ENCODE data around the gene ABHD16B. TPM values are rescaled to one million over a fixed set of nuclear protein-coding genes. Genes with fewer than 3 reads are reported as not detected.
"Not testable (repeated sequence)": the region's sequence is repeated elsewhere in the genome, so short reads cannot be mapped to it uniquely, and the experiment has no call there.

The ABHD16B gene
- total RNA-seq, 1 donor from 2014 or later, result not detected

GRCh38 chr20:63854766-63855362 lies 6.4 kb upstream of the ABHD16B start:
- DNase-seq (ENCODE audit: low read depth), result no peak

DNA sequence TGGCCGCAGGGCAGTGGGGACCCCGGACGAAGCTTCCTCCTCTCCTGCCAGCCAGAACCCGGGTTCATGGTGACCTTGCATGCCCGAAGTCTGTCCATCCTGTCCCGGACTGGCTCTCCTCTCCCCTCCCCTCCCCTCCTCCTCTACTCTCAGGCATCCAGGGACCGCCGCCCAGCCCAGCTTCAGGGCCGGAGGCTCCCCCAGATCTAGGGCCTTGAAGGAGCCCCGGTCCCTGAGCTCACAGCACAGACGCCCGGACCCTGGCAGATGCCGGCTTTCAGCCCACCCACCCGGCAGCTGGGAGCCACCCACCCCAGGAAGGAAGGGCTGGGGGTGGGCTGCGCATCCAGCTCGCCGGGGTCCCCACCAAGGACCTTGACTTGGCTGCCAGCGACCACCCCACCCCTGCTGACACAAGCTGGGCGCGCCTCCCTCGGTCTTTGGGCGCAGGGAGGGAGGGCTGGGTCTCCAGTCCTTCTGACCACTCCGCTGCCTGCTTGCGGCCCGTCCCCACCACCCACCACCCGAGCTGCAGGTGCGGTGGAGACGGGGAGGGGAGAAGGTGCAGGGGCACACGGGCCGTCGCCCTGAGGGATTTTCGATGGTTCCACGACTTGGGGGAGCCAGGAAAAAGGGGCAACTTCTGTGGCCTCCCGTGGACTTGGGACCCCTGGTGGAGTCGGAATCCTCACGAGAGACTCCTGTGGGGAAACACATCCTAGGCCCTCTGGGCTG lies 5.8 kb upstream of the ABHD16B start:
- DNase-seq (ENCODE audit: low read depth), result no peak

DNA sequence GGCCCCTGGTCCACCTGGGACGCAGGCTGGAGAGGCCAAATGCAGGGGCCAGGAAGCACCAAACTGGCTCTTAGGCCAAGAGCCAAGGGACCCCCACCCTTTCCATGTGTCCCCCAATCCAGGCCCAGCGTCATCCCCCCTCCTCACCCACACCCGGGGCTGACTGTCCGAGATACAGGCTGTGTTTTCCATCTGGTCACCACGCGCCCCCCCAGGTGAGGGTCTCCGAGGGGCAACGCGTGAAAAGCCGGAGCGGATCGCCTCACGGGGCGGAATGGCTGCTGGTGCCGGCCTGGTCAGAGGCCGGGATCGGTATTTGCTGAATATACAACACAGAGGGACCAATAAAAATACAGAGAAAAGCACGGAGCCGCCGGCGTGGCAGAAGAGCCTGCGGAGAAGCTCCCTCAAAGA lies 5.2 kb upstream of the ABHD16B start:
- no peak for DNase-seq (ENCODE audit: low read depth)

- no peak for DNase-seq (ENCODE audit: low read depth)
Observed at GRCh38 chr20:63857764-63858392, 3.4 kb upstream of the ABHD16B start.

DNA sequence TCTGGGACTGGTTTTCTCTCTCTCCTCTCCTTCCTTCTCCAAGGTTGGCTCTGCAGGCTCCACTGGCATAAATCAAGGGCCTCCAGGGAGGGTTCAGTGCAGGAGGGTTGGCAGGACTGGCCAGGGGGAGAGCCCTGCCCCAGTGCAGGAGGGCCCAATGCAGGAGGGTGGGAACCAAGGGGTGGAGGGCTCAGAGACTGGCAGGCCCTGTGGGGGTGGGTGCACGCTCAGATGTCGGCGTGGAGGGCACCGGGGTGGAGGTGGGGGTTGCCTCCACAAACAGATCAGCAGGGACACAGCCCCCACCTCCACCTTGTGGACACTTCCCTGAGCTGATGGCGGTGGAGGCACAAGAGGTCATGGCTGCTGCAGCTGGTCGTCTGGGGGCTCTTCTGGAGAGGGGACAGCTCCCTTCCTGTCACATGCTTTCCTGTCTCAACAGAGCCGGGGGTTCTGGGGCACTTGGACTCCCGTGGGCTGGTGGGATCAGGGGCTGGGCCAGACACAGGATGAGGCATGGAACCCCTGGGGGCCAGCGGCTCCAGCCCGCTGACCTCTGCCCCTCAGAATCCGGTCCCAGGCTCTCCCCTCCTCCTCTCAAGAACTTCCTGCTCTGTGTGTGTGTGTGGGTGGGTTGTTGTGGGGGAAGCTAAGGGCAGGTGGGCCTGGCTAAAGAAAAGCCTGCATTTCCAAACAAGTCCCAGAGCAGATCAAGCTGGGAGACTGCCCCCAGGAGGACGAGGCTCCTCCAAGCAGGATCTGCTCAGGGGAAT lies 2.7 kb upstream of the ABHD16B start:
- peak; percentile 36 for DNase-seq (ENCODE audit: low read depth)

DNA sequence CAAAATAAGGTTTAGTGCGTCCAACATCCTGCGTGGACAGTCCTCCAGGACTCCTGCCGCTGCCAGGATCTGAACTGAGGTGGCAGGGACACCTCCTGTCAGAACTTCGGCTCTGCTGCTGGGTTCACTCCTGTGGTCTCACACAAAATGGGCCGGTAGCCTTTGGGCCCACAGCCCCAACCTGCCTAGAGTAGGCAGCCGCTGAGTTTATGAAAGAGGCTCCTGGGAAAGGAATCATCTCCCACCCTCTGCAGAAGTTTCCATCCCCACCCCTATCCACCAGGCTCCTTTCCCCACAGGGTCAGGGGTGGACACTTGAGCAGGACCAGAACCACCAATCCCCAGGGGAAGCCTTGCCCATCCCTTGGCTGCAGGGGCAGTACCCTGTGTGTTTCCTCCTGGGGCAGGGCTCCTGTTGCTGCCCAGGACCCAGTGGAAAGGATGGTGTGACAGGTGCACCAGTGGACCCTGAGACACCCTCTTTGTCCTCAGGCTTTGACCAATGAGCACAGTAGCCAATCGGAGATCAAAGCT lies 2.1 kb upstream of the ABHD16B start:
- no peak for DNase-seq (ENCODE audit: low read depth)

DNA sequence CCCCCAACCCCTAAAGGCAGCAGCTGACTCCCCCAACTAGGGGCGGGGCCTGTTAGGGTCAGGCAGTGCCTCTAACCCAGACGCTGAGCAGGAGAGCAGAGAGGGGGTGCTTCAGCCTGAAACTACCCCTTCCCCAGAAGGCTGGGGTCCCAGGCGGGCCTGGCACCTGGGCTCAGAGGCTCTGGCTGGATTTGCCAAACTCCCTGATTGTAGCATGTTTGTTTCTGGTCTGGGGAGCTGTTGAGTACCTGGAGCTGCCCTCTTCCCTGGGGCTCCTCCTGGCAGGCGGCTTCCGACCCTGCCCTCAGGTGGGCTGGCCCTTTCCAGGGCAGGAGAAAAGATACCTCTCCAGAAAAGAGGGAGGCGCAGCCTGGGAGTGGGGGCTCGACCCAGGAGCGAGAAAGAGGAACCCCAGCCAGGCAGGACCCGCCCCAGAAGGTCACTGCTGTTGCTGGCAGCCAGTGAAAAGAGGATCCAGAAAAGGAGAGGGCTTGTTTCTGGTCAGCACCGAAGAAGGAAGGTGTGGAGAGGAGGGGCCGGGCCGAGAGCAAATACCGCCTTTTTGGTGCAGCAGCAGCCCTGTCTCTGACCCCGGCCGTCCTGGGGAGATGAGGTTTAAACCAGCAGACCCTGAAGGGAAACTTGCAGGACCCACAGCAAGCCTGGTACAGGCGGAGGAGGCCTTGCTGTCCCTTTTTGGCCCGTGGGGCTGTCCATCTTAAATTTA lies 810 bp upstream of the ABHD16B start:
- no peak for DNase-seq (ENCODE audit: low read depth)

DNA sequence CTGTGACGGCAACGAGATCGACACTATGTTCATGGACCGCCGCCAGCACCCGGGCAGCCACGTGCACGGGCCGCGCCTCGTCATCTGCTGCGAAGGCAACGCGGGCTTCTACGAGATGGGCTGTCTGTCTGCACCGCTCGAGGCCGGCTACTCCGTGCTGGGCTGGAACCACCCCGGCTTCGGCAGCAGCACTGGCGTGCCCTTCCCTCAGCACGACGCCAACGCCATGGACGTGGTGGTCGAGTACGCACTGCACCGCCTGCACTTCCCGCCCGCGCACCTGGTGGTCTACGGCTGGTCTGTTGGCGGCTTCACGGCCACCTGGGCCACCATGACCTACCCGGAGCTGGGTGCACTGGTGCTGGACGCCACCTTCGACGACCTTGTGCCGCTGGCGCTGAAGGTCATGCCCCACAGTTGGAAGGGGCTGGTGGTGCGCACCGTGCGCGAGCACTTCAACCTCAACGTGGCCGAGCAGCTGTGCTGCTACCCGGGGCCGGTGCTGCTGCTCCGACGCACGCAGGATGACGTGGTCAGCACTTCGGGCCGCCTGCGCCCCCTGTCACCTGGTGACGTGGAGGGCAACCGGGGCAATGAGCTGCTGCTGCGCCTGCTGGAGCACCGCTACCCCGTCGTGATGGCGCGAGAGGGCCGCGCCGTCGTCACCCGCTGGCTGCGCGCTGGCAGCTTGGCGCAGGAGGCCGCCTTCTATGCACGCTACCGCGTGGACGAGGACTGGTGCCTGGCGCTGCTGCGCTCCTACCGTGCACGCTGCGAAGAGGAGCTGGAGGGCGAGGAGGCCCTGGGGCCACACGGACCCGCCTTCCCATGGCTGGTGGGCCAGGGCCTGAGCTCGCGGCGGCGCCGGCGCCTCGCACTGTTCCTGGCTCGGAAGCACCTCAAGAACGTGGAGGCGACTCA lies 943 bp downstream of the ABHD16B start:
- no peak for DNase-seq (ENCODE audit: low read depth)

- DNase-seq (ENCODE audit: low read depth), result no peak
Observed at GRCh38 chr20:63863021-63863797, 1.9 kb downstream of the ABHD16B start.

GRCh38 chr20:63863798-63864544 lies 2.7 kb downstream of the ABHD16B start:
- DNase-seq (ENCODE audit: low read depth), result peak; percentile 66

DNA sequence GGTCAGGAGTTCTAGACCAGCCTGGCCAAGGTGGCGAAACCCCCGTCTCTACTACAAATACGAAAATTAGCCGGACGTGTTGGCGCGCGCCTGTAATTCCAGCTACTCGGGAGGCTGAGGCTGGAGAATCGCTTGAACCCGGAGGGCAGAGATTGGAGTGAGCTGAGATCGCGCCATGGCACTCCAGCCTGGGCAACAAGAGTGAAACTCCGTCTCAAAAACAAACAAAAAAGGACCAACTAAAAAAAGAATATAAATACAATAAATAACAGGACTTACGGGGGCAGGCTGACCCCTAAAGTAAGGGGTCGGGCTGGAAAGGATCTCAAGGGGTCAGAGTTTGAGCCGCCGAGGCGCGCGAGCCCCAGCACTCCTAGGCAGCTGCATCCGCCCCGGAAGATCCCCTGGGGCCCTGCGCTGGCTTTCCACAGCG lies 3.3 kb downstream of the ABHD16B start:
- no peak for DNase-seq (ENCODE audit: low read depth)

DNA sequence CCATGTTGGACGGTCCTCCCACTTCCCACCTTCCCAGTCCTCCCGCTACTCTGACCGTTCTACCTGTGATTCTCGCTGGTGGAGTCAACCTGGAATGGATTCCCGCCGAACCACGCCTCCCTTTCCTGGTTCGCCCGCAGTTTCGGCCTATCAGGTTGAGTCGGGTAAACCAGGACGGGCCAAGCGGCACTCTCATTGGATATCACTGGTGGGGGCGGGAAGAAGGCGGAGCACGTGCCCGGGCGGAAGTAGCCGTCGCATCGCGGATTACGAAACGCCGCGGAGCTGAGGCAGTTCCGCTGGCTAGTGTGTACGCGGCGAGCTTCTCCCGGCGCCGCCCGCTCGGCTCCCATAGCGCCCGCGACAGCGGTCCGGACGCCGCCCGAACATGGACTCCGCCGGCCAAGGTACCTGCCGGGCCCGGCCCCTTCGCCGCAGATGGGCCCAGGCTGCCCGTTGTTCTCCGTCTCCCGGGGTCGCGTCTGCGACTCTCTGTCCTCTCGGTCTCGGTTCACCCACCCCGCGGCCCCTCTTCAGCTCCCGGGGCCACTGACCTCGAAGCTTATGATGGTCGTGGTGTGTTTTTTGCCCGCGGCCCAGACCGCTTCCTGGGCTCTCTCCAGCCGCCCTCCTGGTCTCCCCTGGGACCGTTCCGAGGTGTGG lies 3.8 kb downstream of the ABHD16B start, which contains the start of gene TPD52L2:
TSS of gene TPD52L2 (plus strand) at position 293 of the 663 bp plus-strand sequence. CDS start at position 389, 96 bp downstream.
- DNase-seq (ENCODE audit: low read depth), result peak; percentile 98

- not testable (repeated sequence) for DNase-seq (ENCODE audit: low read depth)
Observed at GRCh38 chr20:63867042-63867441, 5.7 kb downstream of the ABHD16B start.

DNA sequence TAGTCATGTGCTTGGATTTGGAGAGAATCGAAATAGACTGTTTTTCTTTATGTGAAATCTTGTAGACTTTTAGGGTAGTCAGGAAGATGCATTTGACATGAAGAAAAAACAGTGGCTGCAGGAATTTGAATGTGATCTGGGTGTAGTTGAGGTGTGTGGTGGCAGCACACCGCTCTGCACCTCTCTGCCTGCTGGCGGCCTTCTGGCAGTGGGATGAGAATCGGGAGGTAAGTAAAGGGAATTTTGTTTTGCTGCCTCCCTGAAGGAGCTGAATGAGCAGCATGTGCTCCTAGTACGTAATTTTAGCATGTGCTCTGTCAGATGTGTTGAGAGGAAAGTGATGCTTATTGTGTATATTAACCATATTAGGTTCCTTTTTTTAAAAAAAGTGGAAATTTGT lies 7.0 kb downstream of the ABHD16B start:
- DNase-seq (ENCODE audit: low read depth), result no peak

GRCh38 chr20:63873477-63873971 lies 12.2 kb downstream of the ABHD16B start:
- peak; percentile 61 for DNase-seq (ENCODE audit: low read depth)

DNA sequence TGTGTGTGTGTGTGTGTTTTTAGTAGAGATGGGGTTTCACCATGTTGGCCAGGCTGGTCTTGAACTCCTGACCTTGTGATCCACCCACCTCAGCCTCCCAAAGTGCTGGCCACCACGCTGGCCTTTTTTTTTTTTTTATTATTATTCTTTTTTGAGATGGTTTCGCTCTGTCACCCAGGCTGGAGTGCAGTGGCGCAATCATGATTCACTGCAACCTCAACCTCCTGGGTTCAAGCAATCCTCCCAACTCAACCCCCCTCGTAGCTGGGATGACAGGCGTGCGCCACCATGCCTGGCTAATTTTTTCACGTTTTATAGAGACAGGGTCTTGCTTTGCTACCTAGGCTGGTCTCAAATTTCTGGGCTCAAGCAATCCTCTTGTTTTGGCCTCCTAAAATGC lies 12.9 kb downstream of the ABHD16B start:
- not testable (repeated sequence) for DNase-seq (ENCODE audit: low read depth)

- no peak for DNase-seq (ENCODE audit: low read depth)
Observed at GRCh38 chr20:63876489-63877036, 15.3 kb downstream of the ABHD16B start.
